Keratinocyte (primary cell): Measurements from ENCODE around the gene TBX18.
A peak's percentile ranks its signal among the peaks of the same experiment; 100 is the strongest.

Experiments
- CTCF ChIP-seq, 3 experiments: IDR thresholded peaks in 1 of 3; conservative IDR thresholded peaks in 1 of 3; optimal IDR thresholded peaks in 1 of 3; 2 replicates in 2 of 3; 3 replicates in 1 of 3; pipeline versions ENCODE3 to v1.5.1; 2011; ENCODE audit warnings: low read length in 3 of 3, mild to moderate bottlenecking in 3 of 3, moderate library complexity in 2 of 3, control low read depth in 1 of 3, inconsistent platforms in 1 of 3; ENCODE audit not compliant: insufficient read depth in 2 of 3; ENCODE audit errors: extremely low read depth in 1 of 3
- EZH2 ChIP-seq: IDR thresholded peaks from one replicate; pipeline ENCODE4 v1.6.1; 2012; ENCODE audit warnings: inconsistent platforms, mild to moderate bottlenecking, low read length, moderate library complexity

DNA sequence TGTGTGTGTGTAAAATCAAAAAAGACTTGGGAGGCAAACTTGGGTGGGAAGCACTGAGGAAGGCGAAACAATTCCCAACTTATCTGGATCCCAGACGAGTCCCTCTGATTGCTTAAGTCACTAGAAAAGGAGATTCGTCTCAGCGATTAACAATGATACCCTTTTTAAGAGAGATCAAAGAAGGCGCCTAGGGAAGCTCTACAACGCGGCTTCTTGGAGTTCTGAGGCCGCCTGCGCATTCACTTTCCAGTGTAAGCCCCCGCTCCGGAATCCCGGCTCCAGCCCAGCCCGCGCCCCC lies 8.7 kb upstream of the TBX18 start:
- TF ChIP-seq CTCF (optimal IDR thresholded peaks at IDR 0.05 in 1 of 3, IDR thresholded peaks at IDR 0.05 in 1 of 3, conservative IDR thresholded peaks at IDR 0.05 in 1 of 3; ENCODE audit: extremely low read depth in 1 of 3, insufficient read depth in 2 of 3, low read length in 3 of 3) (no peak), EZH2 (peak; percentile 84)
